ENCODE results near the gene P2RX1.

The P2RX1 gene

GRCh38 chr17:3885970-3886369, 30.3 kb downstream of the P2RX1 start:
- TF ChIP-seq CTCF (IDR thresholded peaks at IDR 0.05; ENCODE audit: borderline replicate concordance, control extremely low read depth, extremely low read depth, insufficient read depth, missing control alignments) = no peak
- in situ Hi-C loops (cut with MboI; ENCODE audit: low sequenced_read_pairs, unreplicated experiment) = no loop called here
- DNase-seq (ENCODE audit: low spot score) = no peak

DNA sequence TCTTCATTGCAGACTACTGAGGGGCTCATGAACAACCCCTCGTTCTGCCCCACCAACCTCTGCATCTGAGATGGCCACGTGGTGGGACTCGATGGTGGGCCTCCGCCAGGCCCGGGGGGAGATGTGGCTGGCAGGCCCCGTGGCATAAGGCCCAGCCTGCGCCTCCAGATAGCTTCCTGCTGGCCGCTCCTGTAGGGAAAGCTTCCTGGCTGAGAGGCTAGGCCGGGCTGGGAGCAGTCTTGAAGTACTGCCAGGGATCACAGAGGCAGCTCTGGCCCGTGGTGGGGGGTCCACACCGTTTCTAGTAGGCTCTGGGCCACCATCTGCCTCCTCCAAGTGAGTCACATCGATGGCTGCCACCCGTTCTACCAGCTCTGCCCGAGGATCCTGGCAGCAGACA, 31.0 kb downstream of the P2RX1 start:
- DNase-seq (ENCODE audit: low spot score) = no peak
- in situ Hi-C loops (cut with MboI; ENCODE audit: low sequenced_read_pairs, unreplicated experiment) = no loop called here
- TF ChIP-seq CTCF (IDR thresholded peaks at IDR 0.05; ENCODE audit: borderline replicate concordance, control extremely low read depth, extremely low read depth, insufficient read depth, missing control alignments) = no peak

DNA sequence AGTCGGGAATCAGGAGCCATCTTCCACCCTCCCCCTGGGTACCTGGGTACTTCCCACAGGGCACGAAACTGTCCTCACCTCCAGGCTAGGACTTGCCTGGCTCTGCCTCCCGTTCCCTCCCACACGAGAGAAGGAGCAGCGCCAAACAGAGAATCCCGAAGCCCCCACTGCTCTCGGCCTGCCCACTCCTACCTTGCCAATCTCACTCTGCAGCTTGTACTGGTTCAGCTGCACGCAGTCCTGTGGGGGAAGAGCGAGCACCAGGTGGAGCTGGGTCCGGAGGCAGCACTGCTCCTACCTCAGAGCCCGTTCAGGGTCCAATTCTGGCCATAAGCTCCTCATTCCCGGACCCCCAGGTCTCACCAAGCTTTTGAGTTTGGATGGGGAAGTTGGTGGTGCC, 32.1 kb downstream of the P2RX1 start:
- DNase-seq (ENCODE audit: low spot score) = no peak
- in situ Hi-C loops (cut with MboI; ENCODE audit: low sequenced_read_pairs, unreplicated experiment) = no loop called here
- no peak for TF ChIP-seq CTCF (IDR thresholded peaks at IDR 0.05; ENCODE audit: borderline replicate concordance, control extremely low read depth, extremely low read depth, insufficient read depth, missing control alignments)

DNA sequence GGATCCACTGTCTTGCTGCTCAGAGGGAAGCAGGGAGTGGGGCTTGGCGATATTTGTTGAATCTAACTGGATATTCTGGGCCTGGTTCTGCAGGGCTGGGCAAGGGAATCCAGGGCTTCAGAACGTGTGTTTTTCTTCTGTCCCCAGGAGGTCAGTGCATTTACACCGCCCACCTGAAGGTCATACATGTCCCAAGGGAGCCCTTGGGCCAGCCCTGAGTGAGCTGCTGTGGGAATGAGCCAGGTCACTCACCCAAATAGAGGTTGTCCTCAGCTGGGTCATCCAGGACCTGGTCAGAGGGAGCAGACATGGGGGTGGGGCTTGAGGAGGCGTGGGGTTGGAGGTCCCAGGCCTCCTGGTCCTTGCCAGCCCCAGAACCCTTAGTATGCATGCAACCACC, 34.0 kb downstream of the P2RX1 start:
- in situ Hi-C loops (cut with MboI; ENCODE audit: low sequenced_read_pairs, unreplicated experiment) = no loop called here
- no peak for DNase-seq (ENCODE audit: low spot score)
- no peak for TF ChIP-seq CTCF (IDR thresholded peaks at IDR 0.05; ENCODE audit: borderline replicate concordance, control extremely low read depth, extremely low read depth, insufficient read depth, missing control alignments)

DNA sequence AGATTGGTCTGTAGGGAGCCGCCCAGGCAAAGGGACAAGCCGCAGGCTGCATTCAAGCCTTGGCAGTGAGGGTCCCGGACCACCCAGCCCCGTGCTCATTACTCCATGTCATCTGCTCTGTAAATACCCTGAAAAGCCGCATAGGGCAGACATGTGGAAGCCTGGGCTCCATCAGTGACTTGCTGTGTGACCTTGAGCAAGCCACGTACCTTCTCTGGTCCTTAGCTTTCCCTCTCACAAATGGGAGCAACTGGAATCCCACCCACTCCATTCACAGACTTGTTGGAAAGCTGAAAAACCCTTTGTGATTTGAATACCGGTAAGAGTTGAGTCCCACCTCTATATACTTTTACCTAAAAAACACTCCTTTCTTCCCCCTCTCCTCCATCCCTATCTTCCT, 35.3 kb downstream of the P2RX1 start:
- in situ Hi-C loops (cut with MboI; ENCODE audit: low sequenced_read_pairs, unreplicated experiment) = no loop called here
- DNase-seq (ENCODE audit: low spot score) = no peak
- TF ChIP-seq CTCF (IDR thresholded peaks at IDR 0.05; ENCODE audit: borderline replicate concordance, control extremely low read depth, extremely low read depth, insufficient read depth, missing control alignments) = no peak

DNA sequence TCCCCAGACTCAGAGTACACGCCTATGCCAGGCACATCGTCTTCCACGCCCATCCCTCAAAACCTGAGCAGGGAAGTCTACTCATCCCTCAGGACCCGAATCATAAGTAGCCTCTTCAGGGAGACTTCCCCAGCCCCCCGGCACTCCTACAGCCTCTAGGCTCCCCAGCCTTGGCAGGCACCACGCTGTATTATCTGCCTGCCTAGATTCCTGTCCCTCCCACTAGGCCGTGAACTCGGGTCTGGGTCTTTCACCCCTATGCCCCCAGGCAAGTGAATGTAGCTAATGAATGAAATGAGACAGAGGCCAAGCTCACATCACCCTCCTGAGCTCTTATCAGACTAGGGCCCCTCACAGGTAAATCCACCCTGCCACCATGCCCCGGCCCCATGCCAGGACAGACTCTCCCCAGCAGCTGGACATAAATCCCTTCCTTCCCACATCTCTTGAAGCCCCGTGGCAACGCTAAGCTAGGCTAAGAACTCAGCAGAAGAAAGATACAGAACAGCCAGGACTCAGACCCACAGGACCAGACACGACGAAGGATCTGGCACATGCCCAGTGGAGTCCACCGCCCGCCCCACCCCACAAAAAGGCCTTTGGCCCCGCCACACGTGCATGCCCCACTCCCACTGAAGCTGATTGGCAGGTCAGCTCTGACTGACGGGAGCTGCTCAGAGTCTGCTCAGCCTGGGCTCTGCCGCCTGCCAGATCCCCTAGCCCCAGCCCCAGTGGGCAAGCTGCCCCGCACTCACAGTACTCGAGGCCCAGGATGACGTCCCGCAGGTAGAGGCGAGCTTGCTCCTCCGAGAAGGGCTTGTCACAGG, 36.5 kb downstream of the P2RX1 start:
- no peak for TF ChIP-seq CTCF (IDR thresholded peaks at IDR 0.05; ENCODE audit: borderline replicate concordance, control extremely low read depth, extremely low read depth, insufficient read depth, missing control alignments)
- DNase-seq (ENCODE audit: low spot score) = no peak
- in situ Hi-C loops (cut with MboI; ENCODE audit: low sequenced_read_pairs, unreplicated experiment) = no loop called here
